Measurements from ENCODE around the gene SCAPER.

SCAPER gene

DNA sequence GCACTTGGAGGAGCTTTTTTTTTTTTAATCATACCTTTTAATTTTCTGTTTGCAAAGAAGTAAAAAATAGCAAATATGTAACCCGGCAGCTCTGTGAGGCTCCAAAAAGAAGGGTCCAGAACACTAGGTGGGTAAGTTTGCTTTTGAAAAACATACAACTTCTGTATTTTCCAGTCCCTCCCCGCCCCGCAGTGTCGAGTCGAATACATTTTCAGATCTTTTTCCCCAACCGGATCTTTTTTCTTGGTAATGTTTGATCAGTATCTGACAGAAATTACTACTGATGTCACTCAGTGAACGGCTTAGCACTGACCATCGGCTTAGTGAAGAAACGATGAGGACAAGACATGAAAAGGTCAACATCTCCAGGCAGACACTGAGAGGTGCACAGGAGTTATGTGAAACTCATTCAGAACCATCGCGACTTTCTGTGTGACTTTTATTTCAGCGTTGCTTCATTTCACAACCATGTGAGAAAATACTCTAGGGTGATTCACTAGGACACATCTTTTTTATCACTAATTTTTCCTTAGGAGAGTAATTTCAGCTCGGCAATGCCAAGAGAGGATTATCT lies 557.6 kb downstream of the SCAPER start:
- Histone ChIP-seq H3K9me3 (ENCODE audit: control insufficient read depth, low read length) (no peaks in the 10 kb centered on the region), H3K27ac (ENCODE audit: low read depth, low read length, severe bottlenecking) (no peak overlapping the region), H3K4me3 (ENCODE audit: extremely low read depth, insufficient read depth, low read length, poor library complexity, severe bottlenecking) (peak overlapping the region; percentile 27), H3K36me3 (ENCODE audit: control insufficient read depth, insufficient read depth, low read length) (no peaks in the 10 kb centered on the region), H3K4me1 (ENCODE audit: control insufficient read depth, insufficient read depth, low read length, poor library complexity, severe bottlenecking) (no peaks in the 10 kb centered on the region)
- 1 to 4% methylated on average over 6 to 7 of the region's 13 CpGs for WGBS, 2 experiments (ENCODE audit: insufficient coverage in 2 of 2)

DNA sequence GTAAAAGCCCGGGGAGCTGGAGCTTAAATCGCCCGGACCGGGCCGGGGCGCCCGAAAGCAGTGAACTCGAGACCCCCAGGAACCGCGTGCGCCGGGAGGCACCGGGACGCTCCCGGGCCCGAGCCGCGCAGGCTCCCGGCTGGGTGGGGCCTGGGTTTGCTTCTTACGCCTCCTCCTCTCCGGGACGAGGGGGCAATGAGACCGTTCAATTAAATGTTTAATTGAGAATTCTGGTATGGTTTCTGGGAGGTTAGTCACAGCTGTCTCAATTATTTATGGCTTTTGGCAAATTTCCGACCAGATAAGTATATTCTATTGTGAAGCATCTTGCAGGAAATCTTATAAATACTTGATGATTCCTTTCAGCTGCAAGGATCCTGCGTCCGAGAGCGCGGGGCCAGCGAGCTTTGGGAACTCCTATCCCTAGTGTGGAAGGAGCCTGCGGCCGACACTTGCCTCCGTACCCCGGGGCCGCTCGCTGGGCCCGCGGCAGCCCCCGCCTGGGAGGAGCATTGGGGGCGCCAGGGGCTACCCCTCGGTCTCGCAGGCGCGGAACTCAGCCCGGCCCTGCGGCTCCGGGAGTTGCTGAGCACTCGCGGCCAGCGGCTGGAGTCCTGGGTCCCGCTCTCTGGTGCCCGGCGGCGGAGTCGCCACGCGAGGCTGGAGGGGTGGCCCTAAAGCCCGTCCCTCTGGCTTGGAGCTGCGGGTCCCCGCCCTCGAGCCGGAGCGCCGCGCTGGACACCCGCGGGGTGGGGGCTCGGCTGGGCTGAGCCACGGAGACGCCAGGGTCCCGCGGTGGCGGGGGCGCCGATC lies 558.3 kb downstream of the SCAPER start:
- Histone ChIP-seq H3K9me3 (ENCODE audit: control insufficient read depth, low read length) (no peaks in the 10 kb centered on the region), H3K36me3 (ENCODE audit: control insufficient read depth, insufficient read depth, low read length) (no peaks in the 10 kb centered on the region), H3K27ac (ENCODE audit: low read depth, low read length, severe bottlenecking) (no peak overlapping the region), H3K4me1 (ENCODE audit: control insufficient read depth, insufficient read depth, low read length, poor library complexity, severe bottlenecking) (no peaks in the 10 kb centered on the region), H3K4me3 (ENCODE audit: extremely low read depth, insufficient read depth, low read length, poor library complexity, severe bottlenecking) (peak overlapping the region; percentile 27)
- WGBS, 2 experiments (ENCODE audit: insufficient coverage in 2 of 2): 0 to 1% methylated on average over 43 to 46 of the region's 74 CpGs

DNA sequence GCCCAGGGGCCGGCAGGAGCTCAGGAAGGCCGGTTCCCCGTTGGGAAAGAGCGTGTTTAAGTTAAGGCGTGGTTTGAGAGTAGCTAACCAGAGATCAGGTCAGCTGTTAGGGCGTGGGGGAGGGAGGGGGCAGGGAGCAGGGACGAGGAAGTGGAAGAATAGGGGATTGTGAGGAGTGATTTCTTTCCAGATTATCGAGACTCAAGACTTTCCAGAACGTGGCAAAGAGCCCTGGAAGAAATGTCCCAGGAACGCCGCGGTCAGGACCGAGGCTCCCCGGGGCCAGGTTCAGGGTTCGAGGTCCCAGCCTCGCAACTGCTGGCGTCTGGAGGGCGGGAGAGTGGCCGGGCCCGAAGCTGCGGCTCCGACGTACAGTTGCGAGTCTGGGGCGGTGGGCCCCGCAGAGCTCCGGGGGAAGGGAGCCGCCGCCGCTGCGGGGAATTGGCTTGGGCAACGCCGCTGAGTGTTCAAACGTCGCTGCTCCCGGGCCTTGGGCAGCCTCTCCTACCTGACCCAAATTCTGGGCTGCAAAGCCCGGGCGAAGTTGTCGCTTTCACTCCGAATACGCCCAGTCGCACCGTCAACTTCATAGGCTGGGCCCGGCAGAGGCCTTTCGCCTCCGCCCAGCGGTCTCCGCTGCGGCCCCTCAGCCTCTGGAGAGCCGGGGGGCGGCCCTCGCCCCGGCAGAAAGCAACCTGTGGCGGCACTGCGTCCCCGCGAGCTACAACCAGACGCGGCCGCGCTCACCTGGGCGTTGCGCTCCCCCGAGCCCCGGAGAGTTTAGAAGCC lies 559.1 kb downstream of the SCAPER start:
- 1% methylated on average over 57 to 62 of the region's 65 CpGs for WGBS, 2 experiments (ENCODE audit: insufficient coverage in 2 of 2)
- Histone ChIP-seq H3K27ac (ENCODE audit: low read depth, low read length, severe bottlenecking) (no peak overlapping the region), H3K36me3 (ENCODE audit: control insufficient read depth, insufficient read depth, low read length) (no peaks in the 10 kb centered on the region), H3K4me1 (ENCODE audit: control insufficient read depth, insufficient read depth, low read length, poor library complexity, severe bottlenecking) (no peaks in the 10 kb centered on the region), H3K4me3 (ENCODE audit: extremely low read depth, insufficient read depth, low read length, poor library complexity, severe bottlenecking) (peak overlapping the region; percentile 27), H3K9me3 (ENCODE audit: control insufficient read depth, low read length) (no peaks in the 10 kb centered on the region)

DNA sequence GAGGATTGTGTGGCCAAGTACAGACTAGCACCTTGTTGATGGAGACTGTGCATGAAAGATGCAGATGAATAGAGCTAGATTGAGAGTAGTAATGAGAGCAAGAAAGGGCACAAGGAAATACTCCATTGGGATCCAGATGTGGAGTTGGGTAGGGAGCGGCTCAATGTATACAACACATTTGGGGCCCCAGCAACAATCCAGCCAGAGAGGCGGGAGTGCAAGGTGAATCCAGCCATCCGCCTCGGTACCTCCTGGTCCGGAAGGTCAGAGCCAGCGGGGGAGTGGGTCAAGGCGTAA lies 559.6 kb downstream of the SCAPER start:
- H3K36me3 ChIP-seq (ENCODE audit: control insufficient read depth, insufficient read depth, low read length): no peaks in the 10 kb centered on the region
- peaks cover 4% of the 10 kb centered on the region for H3K4me1 ChIP-seq (ENCODE audit: control insufficient read depth, insufficient read depth, low read length, poor library complexity, severe bottlenecking)
- 4 to 6% methylated on average over 4 to 7 of the region's 7 CpGs for WGBS, 2 experiments (ENCODE audit: insufficient coverage in 2 of 2)
- H3K27ac ChIP-seq (ENCODE audit: low read depth, low read length, severe bottlenecking): no peak overlapping the region
- no peaks in the 10 kb centered on the region for H3K9me3 ChIP-seq (ENCODE audit: control insufficient read depth, low read length)
- no peak overlapping the region for H3K4me3 ChIP-seq (ENCODE audit: extremely low read depth, insufficient read depth, low read length, poor library complexity, severe bottlenecking)

DNA sequence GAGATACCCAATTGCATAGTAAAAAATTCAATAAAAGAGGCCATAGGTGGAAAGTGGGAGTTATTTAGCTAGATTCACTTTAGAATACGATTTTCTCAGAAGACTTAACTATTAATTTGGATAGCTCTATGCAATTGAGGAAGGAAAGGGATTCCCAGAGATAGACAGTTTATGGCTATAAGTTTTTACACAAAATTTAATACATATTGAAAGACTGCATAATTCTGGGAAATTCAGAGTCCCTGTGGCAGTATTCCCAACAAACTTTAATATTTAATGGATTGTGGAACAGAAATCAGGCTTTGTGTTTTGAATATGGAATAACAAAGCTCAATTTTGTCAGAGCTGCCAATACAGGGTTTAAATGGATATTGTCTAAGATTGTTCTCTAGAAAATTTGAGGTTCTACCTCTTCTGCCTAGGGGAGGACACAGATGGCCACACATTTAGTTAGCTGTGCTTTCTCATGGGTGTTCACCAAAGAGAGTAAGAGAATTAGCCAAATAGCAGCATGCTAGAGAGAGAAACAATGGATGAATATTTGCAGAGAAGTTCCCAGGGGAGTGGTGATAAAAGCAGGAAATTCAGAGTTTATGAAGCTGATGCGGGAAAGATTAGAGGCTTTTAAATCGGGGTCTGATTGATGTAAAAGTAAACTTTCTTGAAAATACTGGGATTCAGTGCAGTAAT lies 560.1 kb downstream of the SCAPER start:
- Histone ChIP-seq H3K4me3 (ENCODE audit: extremely low read depth, insufficient read depth, low read length, poor library complexity, severe bottlenecking) (no peak overlapping the region), H3K9me3 (ENCODE audit: control insufficient read depth, low read length) (no peaks in the 10 kb centered on the region), H3K27ac (ENCODE audit: low read depth, low read length, severe bottlenecking) (no peak overlapping the region), H3K4me1 (ENCODE audit: control insufficient read depth, insufficient read depth, low read length, poor library complexity, severe bottlenecking) (peaks cover 7% of the 10 kb centered on the region), H3K36me3 (ENCODE audit: control insufficient read depth, insufficient read depth, low read length) (no peaks in the 10 kb centered on the region)
- WGBS, 2 experiments (ENCODE audit: insufficient coverage in 2 of 2): 0% methylated on average over 2 of the region's 3 CpGs

DNA sequence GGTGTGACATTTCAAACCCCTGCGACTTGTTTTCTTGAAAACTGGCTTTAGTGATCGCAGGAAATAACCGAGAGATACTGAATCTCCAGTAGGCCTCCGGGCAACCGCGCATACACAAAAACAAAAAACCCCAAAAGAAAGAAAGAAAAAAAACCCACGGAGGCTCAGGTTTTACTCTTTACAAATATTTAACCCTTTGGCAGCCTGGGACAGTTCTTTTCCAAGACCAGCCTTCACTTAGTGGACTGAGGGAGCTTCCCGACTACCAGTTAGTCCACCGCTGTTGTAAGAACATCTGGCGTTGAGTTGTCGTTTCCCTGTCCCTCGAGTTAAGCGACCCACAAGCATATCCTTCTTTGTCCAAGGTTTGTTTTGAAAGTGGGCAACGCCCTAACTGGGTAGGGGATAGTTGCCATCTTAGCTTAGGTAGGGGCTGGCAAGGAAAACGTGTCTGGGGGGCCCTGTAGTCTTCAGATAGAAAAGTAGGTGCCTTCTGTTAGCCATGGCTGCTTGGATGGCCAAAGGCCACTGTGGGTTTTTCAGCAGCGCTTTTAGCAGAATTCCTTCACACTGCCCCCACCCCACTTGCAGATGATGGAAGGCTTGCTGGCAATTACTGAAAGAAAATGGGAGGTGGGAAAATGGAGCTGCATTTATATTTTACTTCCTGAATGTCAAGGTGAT lies 561.7 kb downstream of the SCAPER start:
- Histone ChIP-seq H3K27ac (ENCODE audit: low read depth, low read length, severe bottlenecking) (no peak overlapping the region), H3K9me3 (ENCODE audit: control insufficient read depth, low read length) (no peaks in the 10 kb centered on the region), H3K36me3 (ENCODE audit: control insufficient read depth, insufficient read depth, low read length) (no peaks in the 10 kb centered on the region), H3K4me3 (ENCODE audit: extremely low read depth, insufficient read depth, low read length, poor library complexity, severe bottlenecking) (no peak overlapping the region), H3K4me1 (ENCODE audit: control insufficient read depth, insufficient read depth, low read length, poor library complexity, severe bottlenecking) (peaks cover 7% of the 10 kb centered on the region)
- 5% methylated on average over 9 to 10 of the region's 16 CpGs for WGBS, 2 experiments (ENCODE audit: insufficient coverage in 2 of 2)

DNA sequence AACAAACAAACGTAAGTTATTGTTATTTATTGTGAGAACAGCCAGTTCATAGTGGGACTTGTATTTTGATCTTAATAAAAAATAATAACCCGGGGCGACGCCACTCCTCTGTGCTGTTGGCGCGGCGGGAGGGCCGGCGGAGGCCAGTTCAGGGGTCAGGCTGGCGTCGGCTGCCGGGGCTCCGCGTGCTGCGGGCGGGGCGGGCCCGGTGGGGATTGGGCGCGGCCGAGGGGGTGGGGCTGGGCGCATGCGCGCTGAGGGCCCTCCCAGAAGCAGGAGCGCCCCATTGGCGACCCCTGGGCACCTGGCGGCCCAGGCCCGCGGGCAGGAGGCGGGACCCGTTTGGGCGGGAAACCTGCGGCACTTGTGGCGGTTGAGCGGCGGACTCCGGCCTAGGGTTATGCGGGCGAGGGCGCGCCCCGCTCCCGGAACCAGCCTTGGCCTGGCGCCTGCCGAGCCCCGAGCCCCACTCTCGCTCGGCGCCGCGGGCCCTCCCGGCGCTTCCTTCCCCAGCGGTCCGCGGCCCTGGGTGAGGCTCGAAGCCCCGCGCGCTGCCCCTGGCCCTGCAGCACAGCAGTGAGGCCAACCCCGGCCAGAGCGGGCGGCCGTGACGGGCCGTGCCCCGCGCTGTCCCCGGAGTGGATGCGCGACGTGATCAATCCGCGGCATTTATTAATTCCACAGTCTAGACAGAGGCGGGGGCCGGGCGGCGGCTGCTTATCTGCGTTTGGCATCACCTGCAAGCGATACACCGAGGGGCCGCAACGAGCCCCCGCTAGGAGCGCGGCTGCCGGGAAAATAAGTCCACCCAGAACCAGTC lies 562.5 kb downstream of the SCAPER start:
- no peak overlapping the region for H3K4me3 ChIP-seq (ENCODE audit: extremely low read depth, insufficient read depth, low read length, poor library complexity, severe bottlenecking)
- 3 to 7% methylated on average over 62 to 86 of the region's 87 CpGs for WGBS, 2 experiments (ENCODE audit: insufficient coverage in 2 of 2)
- no peaks in the 10 kb centered on the region for H3K9me3 ChIP-seq (ENCODE audit: control insufficient read depth, low read length)
- peaks cover 7% of the 10 kb centered on the region for H3K4me1 ChIP-seq (ENCODE audit: control insufficient read depth, insufficient read depth, low read length, poor library complexity, severe bottlenecking)
- no peak overlapping the region for H3K27ac ChIP-seq (ENCODE audit: low read depth, low read length, severe bottlenecking)
- H3K36me3 ChIP-seq (ENCODE audit: control insufficient read depth, insufficient read depth, low read length): no peaks in the 10 kb centered on the region

DNA sequence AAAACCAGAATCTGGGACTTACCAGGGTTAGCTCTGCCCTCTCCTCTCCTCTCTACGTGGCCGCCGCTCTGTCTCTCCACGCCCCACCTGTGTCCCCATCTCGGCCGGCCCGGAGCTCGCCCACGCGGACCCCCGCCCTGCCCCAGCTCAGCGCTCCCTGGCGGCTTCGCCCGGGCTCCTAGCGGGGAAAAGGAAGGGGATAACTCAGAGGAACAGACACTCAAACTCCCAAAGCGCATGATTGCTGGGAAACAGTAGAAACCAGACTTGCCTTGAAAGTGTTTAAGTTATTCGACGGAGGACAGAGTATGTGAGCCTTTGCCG lies 563.1 kb downstream of the SCAPER start:
- H3K4me3 ChIP-seq (ENCODE audit: extremely low read depth, insufficient read depth, low read length, poor library complexity, severe bottlenecking): no peak overlapping the region

DNA sequence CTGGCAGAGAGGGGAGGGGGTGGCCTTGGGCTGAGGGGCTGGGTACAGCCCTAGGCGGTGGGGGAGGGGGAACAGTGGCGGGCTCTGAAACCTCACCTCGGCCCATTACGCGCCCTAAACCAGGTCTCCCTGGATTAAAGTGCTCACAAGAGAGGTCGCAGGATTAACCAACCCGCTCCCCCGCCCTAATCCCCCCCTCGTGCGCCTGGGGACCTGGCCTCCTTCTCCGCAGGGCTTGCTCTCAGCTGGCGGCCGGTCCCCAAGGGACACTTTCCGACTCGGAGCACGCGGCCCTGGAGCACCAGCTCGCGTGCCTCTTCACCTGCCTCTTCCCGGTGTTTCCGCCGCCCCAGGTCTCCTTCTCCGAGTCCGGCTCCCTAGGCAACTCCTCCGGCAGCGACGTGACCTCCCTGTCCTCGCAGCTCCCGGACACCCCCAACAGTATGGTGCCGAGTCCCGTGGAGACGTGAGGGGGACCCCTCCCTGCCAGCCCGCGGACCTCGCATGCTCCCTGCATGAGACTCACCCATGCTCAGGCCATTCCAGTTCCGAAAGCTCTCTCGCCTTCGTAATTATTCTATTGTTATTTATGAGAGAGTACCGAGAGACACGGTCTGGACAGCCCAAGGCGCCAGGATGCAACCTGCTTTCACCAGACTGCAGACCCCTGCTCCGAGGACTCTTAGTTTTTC lies 563.6 kb downstream of the SCAPER start:
- H3K9me3 ChIP-seq (ENCODE audit: control insufficient read depth, low read length): no peaks in the 10 kb centered on the region
- WGBS, 2 experiments (ENCODE audit: insufficient coverage in 2 of 2): 2 to 3% methylated on average over 26 to 38 of the region's 42 CpGs
- no peaks in the 10 kb centered on the region for H3K36me3 ChIP-seq (ENCODE audit: control insufficient read depth, insufficient read depth, low read length)
- H3K27ac ChIP-seq (ENCODE audit: low read depth, low read length, severe bottlenecking): no peak overlapping the region
- H3K4me1 ChIP-seq (ENCODE audit: control insufficient read depth, insufficient read depth, low read length, poor library complexity, severe bottlenecking): peaks cover 9% of the 10 kb centered on the region
- no peak overlapping the region for H3K4me3 ChIP-seq (ENCODE audit: extremely low read depth, insufficient read depth, low read length, poor library complexity, severe bottlenecking)

More for the DNA sequence above, 563.1 kb downstream of the SCAPER start:
- no peaks in the 10 kb centered on the region for H3K36me3 ChIP-seq (ENCODE audit: control insufficient read depth, insufficient read depth, low read length)
- peaks cover 9% of the 10 kb centered on the region for H3K4me1 ChIP-seq (ENCODE audit: control insufficient read depth, insufficient read depth, low read length, poor library complexity, severe bottlenecking)
- no peak overlapping the region for H3K27ac ChIP-seq (ENCODE audit: low read depth, low read length, severe bottlenecking)
- WGBS, 2 experiments (ENCODE audit: insufficient coverage in 2 of 2): 1 to 2% methylated on average over 6 to 16 of the region's 20 CpGs
- H3K9me3 ChIP-seq (ENCODE audit: control insufficient read depth, low read length): no peaks in the 10 kb centered on the region

All from mesodermal cell (in vitro differentiated cells).